HG03108 (cell line): ENCODE measurements around the gene INPPL1.

ENCODE experiments used
- ATAC-seq: cut with Tn5 transposase; IDR thresholded peaks from one replicate; pipeline ENCODE4 v1.9.1; 2021; ENCODE audit warnings: moderate library complexity; ENCODE audit not compliant: unreplicated experiment

INPPL1 gene

GRCh38 chr11:72217841-72218240 lies 6.7 kb upstream of the INPPL1 start:
- no peak for ATAC-seq

GRCh38 chr11:72218251-72218745 lies 6.3 kb upstream of the INPPL1 start:
- no peak for ATAC-seq

DNA sequence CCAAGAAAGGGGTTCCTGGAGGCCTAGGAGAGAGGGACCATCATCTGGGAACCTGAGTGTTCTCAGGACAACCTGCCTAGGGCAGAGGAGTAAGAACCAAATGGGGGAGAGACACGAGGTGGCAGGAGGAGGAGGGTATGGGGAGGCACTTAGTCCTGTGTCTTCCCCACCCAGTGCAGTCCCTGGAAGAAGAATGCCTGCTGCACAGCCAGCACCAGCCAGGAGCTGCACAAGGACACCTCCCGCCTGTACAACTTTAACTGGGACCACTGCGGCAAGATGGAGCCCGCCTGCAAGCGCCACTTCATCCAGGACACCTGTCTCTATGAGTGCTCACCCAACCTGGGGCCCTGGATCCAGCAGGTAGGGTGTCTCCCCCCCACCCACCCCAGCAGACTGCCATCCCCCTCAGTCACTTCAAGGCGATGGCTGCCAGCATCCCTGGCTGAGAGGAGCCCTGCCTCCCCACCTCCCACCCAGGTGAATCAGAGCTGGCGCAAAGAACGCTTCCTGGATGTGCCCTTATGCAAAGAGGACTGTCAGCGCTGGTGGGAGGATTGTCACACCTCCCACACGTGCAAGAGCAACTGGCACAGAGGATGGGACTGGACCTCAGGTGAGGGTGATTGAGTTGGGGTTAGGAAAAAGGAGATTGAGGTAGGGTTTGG lies 3.7 kb upstream of the INPPL1 start:
- no peak for ATAC-seq

- ATAC-seq, result no peak
These were observed 3.0 kb upstream of the INPPL1 start for GRCh38 chr11:72221386-72222075.

GRCh38 chr11:72222106-72222891 lies 2.3 kb upstream of the INPPL1 start:
- ATAC-seq, result no peak

GRCh38 chr11:72222907-72223614 lies 1.5 kb upstream of the INPPL1 start:
- ATAC-seq, result peak; percentile 71

GRCh38 chr11:72223615-72224563 lies 678 bp upstream of the INPPL1 start:
- peak; percentile 50 for ATAC-seq

GRCh38 chr11:72225411-72225951 lies 914 bp downstream of the INPPL1 start:
- ATAC-seq, result no peak

DNA sequence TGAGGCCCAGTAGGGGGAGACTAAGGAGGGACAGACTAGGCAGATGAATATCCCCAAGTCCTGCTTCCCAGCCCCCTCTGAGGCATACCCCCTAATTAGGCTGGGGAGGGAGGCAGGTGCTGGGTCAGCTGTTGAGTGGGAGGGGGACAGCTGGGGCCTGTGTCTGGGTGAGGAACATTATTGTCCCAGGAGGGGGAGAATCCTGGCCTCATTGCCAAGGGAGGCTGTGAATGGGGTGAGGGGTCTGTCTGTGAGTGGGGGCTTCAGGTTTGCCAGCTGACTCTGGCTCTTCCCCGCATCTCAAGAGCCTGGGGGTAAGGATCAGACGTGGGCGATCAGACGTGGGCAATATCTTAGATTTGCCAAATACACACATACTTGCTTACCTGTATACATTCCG lies 2.1 kb downstream of the INPPL1 start:
- no peak for ATAC-seq

DNA sequence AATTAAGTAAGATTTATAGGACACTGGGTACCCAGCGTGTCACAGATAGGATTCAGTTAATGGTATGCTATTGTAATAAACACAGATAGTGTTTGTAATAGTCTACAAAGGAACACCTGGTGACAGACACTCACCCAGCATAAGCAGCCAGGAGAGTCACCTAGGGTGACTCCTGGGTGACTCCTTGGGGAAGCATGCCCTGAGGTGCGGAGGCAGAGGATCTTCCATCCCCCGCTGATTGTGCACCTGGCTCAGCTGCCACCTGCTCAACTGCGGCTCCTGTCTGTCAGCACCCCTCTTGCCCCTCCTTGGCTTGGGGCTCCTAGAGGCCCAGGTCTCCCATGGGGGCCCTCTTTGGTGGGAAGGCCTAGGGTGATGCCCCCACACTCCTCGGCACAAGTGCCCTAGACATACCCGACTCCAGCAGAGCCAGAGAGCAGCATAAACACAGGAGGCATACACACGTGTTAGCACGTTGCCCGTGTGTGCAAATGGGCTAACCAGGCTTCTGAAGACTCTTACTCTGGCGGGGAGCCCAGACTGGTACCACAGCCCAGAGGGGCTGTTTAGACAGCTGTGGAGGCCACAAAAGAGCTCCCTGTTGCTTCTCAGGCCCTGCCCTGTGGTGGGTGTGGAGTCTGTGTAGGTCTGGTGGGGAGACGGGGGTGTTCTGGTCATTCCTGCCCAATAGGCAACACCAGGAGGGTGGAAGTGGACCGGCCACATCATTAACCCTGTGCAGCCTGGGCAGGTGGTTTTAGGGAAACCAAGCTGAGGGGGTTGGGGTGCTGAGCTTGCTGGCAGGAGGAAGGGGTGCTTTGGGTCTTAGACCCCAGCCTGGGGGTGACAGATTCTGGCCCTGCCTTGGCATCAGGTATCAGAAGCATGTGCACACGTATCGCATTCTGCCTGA lies 3.0 kb downstream of the INPPL1 start:
- no peak for ATAC-seq

- no peak for ATAC-seq
These were observed 3.8 kb downstream of the INPPL1 start for GRCh38 chr11:72228229-72228843.

DNA sequence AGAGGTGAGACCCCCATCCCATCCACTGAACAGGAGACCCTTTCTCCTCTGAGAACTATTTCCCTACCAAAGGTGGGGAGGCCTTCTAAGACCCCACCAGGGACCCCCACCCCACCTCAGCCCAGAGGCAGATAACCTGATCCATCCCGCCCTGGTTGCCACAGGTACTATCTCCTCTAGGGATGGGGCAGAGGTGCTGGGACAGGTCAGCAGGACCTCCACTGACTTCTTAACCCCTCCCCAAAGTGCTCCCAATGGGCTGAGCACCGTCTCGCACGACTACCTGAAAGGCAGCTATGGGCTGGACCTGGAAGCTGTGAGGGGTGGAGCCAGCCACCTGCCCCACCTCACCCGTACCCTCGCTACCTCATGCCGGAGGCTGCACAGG lies 4.3 kb downstream of the INPPL1 start:
- ATAC-seq, result no peak

DNA sequence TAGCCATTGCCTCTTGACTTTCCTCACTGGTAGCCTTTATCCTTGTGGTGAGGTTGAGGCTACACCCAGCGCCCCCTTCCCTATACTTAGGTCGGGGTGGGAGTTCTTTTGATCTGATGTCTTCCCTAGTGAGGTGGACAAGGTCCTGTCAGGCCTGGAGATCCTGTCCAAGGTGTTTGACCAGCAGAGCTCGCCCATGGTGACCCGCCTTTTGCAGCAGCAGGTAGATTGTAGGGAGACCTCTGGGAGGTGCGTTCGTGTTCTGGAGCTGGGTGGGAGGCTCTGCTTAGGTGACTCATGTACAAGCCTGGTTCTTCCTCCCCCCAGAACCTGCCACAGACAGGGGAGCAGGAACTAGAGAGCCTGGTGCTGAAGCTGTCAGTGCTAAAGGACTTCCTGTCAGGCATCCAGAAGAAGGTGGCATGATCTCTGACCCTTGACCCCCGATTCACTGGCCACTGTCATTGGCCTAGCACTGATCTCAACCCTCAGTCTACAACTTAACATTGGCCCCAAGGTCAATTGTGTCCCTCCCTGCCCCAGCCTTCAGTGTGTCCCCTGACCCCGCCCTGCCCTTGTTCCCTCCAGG lies 4.9 kb downstream of the INPPL1 start:
- no peak for ATAC-seq

DNA sequence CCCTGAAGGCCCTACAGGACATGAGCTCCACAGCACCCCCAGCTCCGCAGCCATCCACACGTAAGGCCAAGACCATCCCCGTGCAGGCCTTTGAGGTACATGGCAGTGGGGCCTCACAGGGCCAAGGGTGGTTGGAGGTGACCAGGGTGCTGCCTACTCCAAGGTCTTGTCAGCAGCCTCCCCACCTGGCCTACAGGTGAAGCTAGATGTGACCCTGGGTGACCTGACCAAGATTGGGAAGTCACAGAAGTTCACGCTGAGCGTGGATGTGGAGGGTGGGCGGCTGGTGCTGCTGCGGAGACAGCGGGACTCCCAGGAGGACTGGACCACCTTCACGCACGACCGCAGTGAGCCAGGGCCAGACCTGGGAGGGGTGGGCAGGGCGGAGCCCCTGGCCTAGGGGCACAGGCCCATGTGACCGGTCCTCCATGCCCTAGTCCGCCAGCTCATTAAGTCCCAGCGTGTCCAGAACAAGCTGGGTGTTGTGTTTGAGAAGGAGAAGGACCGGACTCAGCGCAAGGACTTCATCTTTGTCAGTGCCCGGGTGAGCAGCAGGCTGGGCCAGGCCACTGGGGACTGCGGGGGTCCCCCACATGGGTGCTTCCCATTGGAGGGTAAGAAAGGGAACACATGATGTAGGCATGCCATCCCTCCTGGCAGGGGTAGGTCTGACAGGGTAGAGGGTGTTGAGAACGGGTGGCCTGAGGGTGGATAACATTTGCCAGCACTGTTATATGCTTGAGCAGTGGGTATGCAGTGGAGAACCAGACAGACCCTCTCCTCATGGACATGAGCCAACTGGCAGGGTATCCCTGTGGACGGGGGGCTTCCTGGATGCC lies 5.6 kb downstream of the INPPL1 start:
- no peak for ATAC-seq

- no peak for ATAC-seq
These were observed 6.3 kb downstream of the INPPL1 start for GRCh38 chr11:72230764-72231365.

DNA sequence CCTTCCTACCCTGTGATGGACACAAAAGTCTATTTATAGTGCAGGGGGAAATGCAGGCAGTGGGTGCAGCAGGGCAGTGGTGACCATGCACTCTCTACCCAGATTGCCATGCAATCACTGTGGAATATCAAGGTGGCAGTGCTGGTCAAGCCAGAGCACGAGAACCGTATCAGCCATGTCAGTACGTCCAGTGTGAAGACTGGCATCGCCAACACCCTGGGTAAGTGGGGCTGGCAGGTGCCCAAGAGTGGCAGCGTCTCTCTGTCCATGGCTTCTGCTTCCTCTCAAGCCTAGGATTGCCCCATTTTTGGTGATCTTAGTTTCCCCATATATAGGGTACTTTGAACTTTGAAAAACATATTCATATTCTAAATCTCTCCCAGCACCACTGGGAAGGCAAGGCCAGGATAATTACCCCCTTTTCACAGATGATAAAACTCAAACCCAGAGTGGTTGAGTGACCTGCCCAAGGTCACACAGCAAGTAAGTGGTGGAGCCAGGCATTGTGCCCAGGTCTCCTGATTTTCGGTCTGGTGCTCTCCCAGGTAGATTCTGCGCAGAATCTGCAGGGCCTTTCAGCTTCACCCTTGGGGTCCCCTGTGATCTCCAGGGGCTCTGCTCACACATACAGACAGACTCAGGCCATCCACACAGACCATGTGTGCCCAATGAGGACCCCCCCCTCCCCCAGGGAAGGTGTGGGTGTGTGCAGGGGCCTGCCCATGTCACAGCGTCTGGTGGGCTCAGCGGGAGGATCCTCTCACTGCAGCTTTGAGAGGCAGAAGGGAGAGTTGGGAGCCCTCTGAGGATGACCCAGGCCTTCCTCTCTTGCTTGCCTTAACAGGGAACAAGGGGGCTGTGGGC lies 7.1 kb downstream of the INPPL1 start:
- no peak for ATAC-seq
